Progenitor cell of endocrine pancreas (in vitro differentiated cells): ENCODE measurements around the gene MAPK10. TPM values are rescaled to one million over a fixed set of nuclear protein-coding genes. Genes with fewer than 3 reads are reported as not detected.

Source experiments
- DNase-seq: peaks from one replicate; pipeline ENCODE4 v3.0.0; 2021; ENCODE audit warnings: low spot score; ENCODE audit not compliant: unreplicated experiment
- H3K27ac Mint-ChIP-seq: 2 replicates; pipeline ENCODE4 v1.8.0; 2021; ENCODE audit warnings: mild to moderate bottlenecking, moderate library complexity, mixed read lengths
- H3K27me3 Mint-ChIP-seq: 2 replicates; pipeline ENCODE4 v1.8.0; 2021; ENCODE audit warnings: mixed read lengths
- H3K36me3 Mint-ChIP-seq: 2 replicates; pipeline ENCODE4 v1.8.0; 2022; ENCODE audit warnings: mixed read lengths; ENCODE audit not compliant: insufficient read depth
- H3K4me1 Mint-ChIP-seq: 2 replicates; pipeline ENCODE4 v1.8.0; 2021; ENCODE audit warnings: low read depth, mixed read lengths
- H3K4me3 Mint-ChIP-seq: 2 replicates; pipeline ENCODE4 v1.8.0; 2021; ENCODE audit warnings: low read depth, mild to moderate bottlenecking, moderate library complexity, mixed read lengths
- H3K9me3 Mint-ChIP-seq: 2 replicates; pipeline ENCODE4 v1.8.0; 2021; ENCODE audit warnings: low read depth, mixed read lengths
- CTCF ChIP-seq: fragments of 200-600 bp; sonication (generic); IDR thresholded peaks from one replicate; pipeline ENCODE4 v1.5.0; 2021; ENCODE audit warnings: antibody characterized with exemption, mild to moderate bottlenecking; ENCODE audit not compliant: unreplicated experiment
- total RNA-seq: library from RNA; stranded (reverse); gene quantifications from 2 replicates; pipeline ENCODE4 v1.2.1, GENCODE V29; 2021

The MAPK10 gene
- total RNA-seq, 1 donor from 2014 or later = 21.4 TPM

DNA sequence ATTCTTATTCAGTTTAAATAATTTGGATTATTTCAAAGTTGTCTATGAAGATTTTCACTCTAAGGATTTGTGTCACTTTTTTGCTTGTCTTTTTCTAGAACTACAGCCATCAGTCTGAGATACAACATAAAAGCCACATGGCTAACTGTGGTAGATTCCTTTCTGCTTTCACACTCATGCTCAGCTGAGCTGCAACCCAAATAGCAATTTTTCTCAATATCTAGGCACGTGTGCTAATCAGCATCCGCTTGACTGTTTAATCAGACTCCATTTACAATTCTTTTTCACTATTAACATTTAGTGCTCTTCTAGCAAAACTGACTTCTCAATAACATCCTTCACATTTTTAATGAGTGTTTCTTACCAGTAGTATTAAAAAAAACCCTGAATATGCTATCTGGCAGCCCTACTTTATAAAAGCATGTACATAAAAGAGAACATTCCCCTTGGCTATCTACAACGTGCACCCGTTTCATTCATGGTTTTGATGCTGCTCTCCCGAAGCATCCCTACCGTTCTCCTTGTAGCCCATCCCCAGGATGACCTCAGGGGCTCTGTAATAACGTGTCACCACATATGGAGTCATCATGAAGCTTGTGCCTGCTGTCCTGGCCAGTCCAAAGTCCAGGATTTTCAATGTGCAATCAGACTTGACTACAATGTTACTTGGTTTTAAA is 259.2 kb downstream of the MAPK10 start:
- H3K27me3 Mint-ChIP-seq = no peaks in the 10 kb centered on the region
- H3K4me3 Mint-ChIP-seq = no peak overlapping the region
- no peaks in the 10 kb centered on the region for H3K9me3 Mint-ChIP-seq
- no peak for DNase-seq
- no peak for TF ChIP-seq CTCF
- no peaks in the 10 kb centered on the region for H3K4me1 Mint-ChIP-seq
- H3K36me3 Mint-ChIP-seq = no peaks in the 10 kb centered on the region
- H3K27ac Mint-ChIP-seq = no peak overlapping the region

- H3K4me3 Mint-ChIP-seq = no peak overlapping the region
Observed at GRCh38 chr4:86099348-86099747, 260.5 kb downstream of the MAPK10 start.

DNA sequence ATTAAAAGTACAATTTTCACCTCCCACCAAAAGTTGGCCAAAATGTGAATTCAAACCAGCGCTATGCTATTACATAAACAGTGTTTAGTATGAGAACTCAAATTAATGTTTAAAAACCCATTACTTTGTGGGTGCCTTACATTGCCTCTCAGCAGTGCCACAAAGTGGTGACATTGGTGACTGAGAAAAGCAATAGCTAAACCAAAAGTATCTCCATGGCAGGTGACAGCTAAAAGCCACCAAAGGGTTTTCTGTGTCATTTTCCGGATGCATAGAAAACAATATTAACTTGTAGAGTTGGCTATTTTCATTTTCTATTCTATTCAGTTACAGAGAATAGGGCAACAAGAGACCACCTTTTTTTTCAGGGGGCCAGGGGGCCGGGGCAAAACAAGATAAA is 261.2 kb downstream of the MAPK10 start:
- Mint-ChIP-seq H3K36me3 (no peaks in the 10 kb centered on the region), H3K27ac (no peak overlapping the region), H3K4me1 (no peaks in the 10 kb centered on the region), H3K27me3 (no peaks in the 10 kb centered on the region), H3K9me3 (no peaks in the 10 kb centered on the region), H3K4me3 (no peak overlapping the region)
- TF ChIP-seq CTCF = no peak
- DNase-seq = no peak

More at GRCh38 chr4:86099348-86099747, 260.5 kb downstream of the MAPK10 start:
- Mint-ChIP-seq H3K9me3 (no peaks in the 10 kb centered on the region), H3K27ac (no peak overlapping the region), H3K27me3 (no peaks in the 10 kb centered on the region), H3K36me3 (no peaks in the 10 kb centered on the region), H3K4me1 (no peaks in the 10 kb centered on the region)
- no peak for DNase-seq
- TF ChIP-seq CTCF = no peak

DNA sequence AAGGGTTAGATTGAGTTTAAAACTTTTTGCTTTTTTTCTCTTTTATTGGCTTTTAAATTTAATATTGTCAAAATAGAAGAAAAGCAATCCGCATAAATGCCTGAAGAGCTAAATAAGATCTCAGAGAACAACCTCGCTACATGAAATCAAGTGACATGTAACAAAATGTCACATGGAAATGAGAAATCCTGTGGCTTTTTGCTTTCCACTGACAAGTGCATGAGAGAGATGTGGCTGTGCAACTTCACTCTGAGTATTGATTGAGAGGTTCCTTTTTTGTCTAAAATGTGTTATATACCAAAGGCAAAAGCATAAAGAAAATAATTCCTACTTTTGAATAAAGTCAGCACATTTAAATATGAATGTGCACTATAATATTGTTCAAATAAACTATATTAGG is 263.5 kb downstream of the MAPK10 start:
- H3K27ac Mint-ChIP-seq = no peak overlapping the region

DNA sequence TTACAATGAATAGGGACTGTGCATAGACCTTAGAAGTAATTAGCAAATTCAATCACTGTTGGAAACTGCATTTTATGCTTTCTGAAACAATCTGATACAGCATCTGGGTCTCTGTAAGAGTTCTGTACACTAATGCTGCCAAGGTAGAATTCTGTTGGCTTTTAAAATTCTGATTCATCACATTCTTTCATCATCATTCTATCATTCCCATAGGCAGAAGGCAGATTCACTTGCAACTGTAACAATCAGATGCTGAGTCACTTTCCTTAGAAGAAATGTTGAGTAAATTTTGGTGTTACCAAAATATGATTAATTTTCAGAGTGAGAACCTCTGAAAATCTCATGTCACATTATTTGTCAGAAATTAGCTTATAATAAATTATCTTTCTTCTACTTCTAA is 267.2 kb downstream of the MAPK10 start:
- H3K4me1 Mint-ChIP-seq = peaks cover 3% of the 10 kb centered on the region
- no peaks in the 10 kb centered on the region for H3K36me3 Mint-ChIP-seq
- no peak overlapping the region for H3K4me3 Mint-ChIP-seq
- no peak for DNase-seq
- no peaks in the 10 kb centered on the region for H3K27me3 Mint-ChIP-seq
- H3K27ac Mint-ChIP-seq = no peak overlapping the region
- H3K9me3 Mint-ChIP-seq = no peaks in the 10 kb centered on the region
- no peak for TF ChIP-seq CTCF

More for the DNA sequence above, 263.5 kb downstream of the MAPK10 start:
- no peaks in the 10 kb centered on the region for H3K4me1 Mint-ChIP-seq
- DNase-seq = no peak
- no peak for TF ChIP-seq CTCF
- H3K9me3 Mint-ChIP-seq = no peaks in the 10 kb centered on the region
- H3K36me3 Mint-ChIP-seq = no peaks in the 10 kb centered on the region
- no peaks in the 10 kb centered on the region for H3K27me3 Mint-ChIP-seq
- no peak overlapping the region for H3K4me3 Mint-ChIP-seq
